Fibroblast of the aortic adventitia (primary cell): ENCODE data around the gene LPCAT4. TPM values are rescaled to one million over a fixed set of nuclear protein-coding genes. Genes with fewer than 3 reads are reported as not detected.

Experiments
- DNase-seq: peaks from one replicate; pipeline ENCODE4 v3.0.0-alpha.2; 2010; ENCODE audit warnings: low read depth
- H3K4me3 ChIP-seq: 2 replicates; pipeline ENCODE4 v1.5.1; 2011; ENCODE audit warnings: low read depth, mild to moderate bottlenecking, control low read depth, low read length, moderate library complexity
- CTCF ChIP-seq: IDR thresholded peaks from 2 replicates; pipeline ENCODE4 v1.5.1; 2011; ENCODE audit warnings: mild to moderate bottlenecking, low read length, control low read depth, inconsistent platforms; ENCODE audit not compliant: insufficient read depth
- total RNA-seq: library from RNA; depleted of rRNA; stranded (reverse); fragments of >200 nt; gene quantifications from 2 replicates; pipeline ENCODE4 v1.2.3, GENCODE V29; 2012; ENCODE audit warnings: low replicate concordance

The LPCAT4 gene
- total RNA-seq, 1 donor: 19.3 TPM

GRCh38 chr15:34334672-34335071 lies 32.3 kb downstream of the LPCAT4 start:
- H3K4me3 ChIP-seq: peak overlapping the region; percentile 52
- no peak for TF ChIP-seq CTCF

GRCh38 chr15:34332553-34333120 lies 34.4 kb downstream of the LPCAT4 start:
- no peak for TF ChIP-seq CTCF
- no peak overlapping the region for H3K4me3 ChIP-seq
- no peak for DNase-seq

More at GRCh38 chr15:34334672-34335071, 32.3 kb downstream of the LPCAT4 start:
- no peak for DNase-seq

GRCh38 chr15:34331809-34332208 lies 35.2 kb downstream of the LPCAT4 start:
- DNase-seq: no peak
- TF ChIP-seq CTCF: no peak
- H3K4me3 ChIP-seq: no peak overlapping the region

GRCh38 chr15:34330279-34330678 lies 36.7 kb downstream of the LPCAT4 start:
- no peak for TF ChIP-seq CTCF
- no peak for DNase-seq
- no peak overlapping the region for H3K4me3 ChIP-seq

- H3K4me3 ChIP-seq: no peak overlapping the region
- no peak for TF ChIP-seq CTCF
- no peak for DNase-seq
Measured at GRCh38 chr15:34329006-34329405, 38.0 kb downstream of the LPCAT4 start.

- H3K4me3 ChIP-seq: no peak overlapping the region
- no peak for TF ChIP-seq CTCF
- no peak for DNase-seq
Measured at GRCh38 chr15:34327906-34328305, 39.1 kb downstream of the LPCAT4 start.

GRCh38 chr15:34325368-34325767 lies 41.6 kb downstream of the LPCAT4 start:
- TF ChIP-seq CTCF: no peak
- H3K4me3 ChIP-seq: no peak overlapping the region
- no peak for DNase-seq
